Fibroblast of lung (primary cell): Measurements from ENCODE around the gene ZNF562.

ENCODE experiments used
- EZH2 ChIP-seq: IDR thresholded peaks from 2 replicates; pipeline ENCODE4 v1.5.1; 2012; ENCODE audit warnings: low read length, control low read depth, mild to moderate bottlenecking; ENCODE audit errors: missing control alignments
- TF ChIP-seq, protein P1 (sequence below), 2 donors: IDR thresholded peaks in 1 of 2; conservative IDR thresholded peaks in 1 of 2; 1 replicate in 1 of 2; 2 replicates in 1 of 2; pipeline ENCODE4 v1.5.1; 2011 to 2012; ENCODE audit warnings: low read length in 2 of 2, control low read depth in 1 of 2, inconsistent platforms in 1 of 2, low read depth in 1 of 2, mild to moderate bottlenecking in 1 of 2

DNA sequence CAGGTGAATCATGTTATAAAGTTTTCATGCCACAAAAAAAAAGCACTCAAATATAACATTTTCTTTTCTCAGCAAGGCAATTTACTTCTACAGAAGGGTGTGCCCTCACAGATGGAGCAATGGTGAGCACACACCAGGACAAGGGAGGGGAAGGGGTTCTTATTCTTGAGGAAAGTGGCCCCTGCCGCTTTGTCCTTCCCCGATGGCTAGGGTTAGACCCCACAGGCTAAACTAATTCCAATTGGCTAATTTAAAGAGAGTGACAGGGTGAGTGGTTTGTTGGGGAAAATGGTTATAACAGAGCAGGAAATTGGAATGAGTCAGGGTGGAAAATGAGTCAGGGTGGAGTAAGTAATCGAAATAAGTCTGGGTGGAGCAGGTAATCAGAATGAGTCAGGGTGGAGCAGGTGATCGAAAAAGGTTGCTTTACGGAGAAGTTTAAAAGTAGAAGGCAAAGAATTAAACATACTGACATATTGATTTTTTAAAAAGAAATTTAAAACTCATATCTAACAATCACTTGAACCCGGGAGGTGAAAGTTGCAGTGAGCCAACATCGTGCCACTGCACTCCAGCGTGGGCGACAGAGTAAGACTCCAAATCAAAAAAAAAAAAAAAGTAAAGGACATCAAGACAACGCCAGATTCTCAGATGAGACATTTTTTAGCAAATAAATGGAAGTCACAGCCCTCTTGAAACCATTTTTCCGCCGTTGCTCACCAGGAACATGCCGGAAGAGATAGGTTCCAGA is 813 bp downstream of the ZNF562 start:
- TF ChIP-seq, protein P1, sequence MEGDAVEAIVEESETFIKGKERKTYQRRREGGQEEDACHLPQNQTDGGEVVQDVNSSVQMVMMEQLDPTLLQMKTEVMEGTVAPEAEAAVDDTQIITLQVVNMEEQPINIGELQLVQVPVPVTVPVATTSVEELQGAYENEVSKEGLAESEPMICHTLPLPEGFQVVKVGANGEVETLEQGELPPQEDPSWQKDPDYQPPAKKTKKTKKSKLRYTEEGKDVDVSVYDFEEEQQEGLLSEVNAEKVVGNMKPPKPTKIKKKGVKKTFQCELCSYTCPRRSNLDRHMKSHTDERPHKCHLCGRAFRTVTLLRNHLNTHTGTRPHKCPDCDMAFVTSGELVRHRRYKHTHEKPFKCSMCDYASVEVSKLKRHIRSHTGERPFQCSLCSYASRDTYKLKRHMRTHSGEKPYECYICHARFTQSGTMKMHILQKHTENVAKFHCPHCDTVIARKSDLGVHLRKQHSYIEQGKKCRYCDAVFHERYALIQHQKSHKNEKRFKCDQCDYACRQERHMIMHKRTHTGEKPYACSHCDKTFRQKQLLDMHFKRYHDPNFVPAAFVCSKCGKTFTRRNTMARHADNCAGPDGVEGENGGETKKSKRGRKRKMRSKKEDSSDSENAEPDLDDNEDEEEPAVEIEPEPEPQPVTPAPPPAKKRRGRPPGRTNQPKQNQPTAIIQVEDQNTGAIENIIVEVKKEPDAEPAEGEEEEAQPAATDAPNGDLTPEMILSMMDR (conservative IDR thresholded peaks at IDR 0.05 in 1 of 2, IDR thresholded peaks at IDR 0.05 in 1 of 2; ENCODE audit: low read depth in 1 of 2, low read length in 2 of 2), result no peak
- no peak for TF ChIP-seq EZH2
